HEK293 (cell line): ENCODE data around the gene GLT1D1.

Source experiments
- CTCF ChIA-PET: fragments of 350-600 bp; formaldehyde crosslinking; extraction: SDS; loops from one replicate; lab custom pipeline; 2021; ENCODE audit warnings: antibody characterized with exemption; lab: Yijun Ruan, JAX
- POLR2A ChIA-PET: fragments of 300-600 bp; formaldehyde crosslinking; extraction: SDS; loops from one replicate; lab custom pipeline; 2020; ENCODE audit warnings: antibody characterized with exemption, inconsistent platforms; lab: Yijun Ruan, JAX
- H3K27ac ChIP-seq: fragments of 200-500 bp; sonication (Bioruptor generic); 2 replicates; pipeline ENCODE4 v1.5.1; 2014; ENCODE audit warnings: low read depth, low read length, control low read depth, inconsistent platforms; ENCODE audit errors: extremely low read depth
- H3K36me3 ChIP-seq, 2 experiments: fragments of 200-500 bp in 1 of 2; sonication (Bioruptor generic) in 1 of 2; 1 replicate in 1 of 2; 2 replicates in 1 of 2; pipeline ENCODE4 v1.5.1; 2014 to 2017; ENCODE audit warnings: inconsistent platforms in 2 of 2, low read length in 2 of 2; ENCODE audit not compliant: control insufficient read depth in 2 of 2, insufficient read depth in 1 of 2
- H3K4me1 ChIP-seq: fragments of 200-500 bp; sonication (Bioruptor generic); 2 replicates; pipeline ENCODE4 v1.5.1; 2014; ENCODE audit warnings: mild to moderate bottlenecking, low read length, inconsistent platforms; ENCODE audit not compliant: control insufficient read depth, insufficient read depth
- H3K4me3 ChIP-seq: 2 replicates; pipeline ENCODE4 v1.5.1; 2011; ENCODE audit warnings: low read depth, mild to moderate bottlenecking, control low read depth, low read length, moderate library complexity
- H3K9me3 ChIP-seq: fragments of 200-500 bp; sonication (Bioruptor generic); 2 replicates; pipeline ENCODE4 v1.5.1; 2014; ENCODE audit warnings: low read depth, low read length, inconsistent platforms; ENCODE audit not compliant: control insufficient read depth, insufficient read depth
- HOXD13 ChIP-seq: sonication (generic); formaldehyde crosslinking; IDR thresholded peaks from 2 replicates; pipeline ENCODE4 v1.8.0; 2022; ENCODE audit warnings: missing genetic modification reagents, borderline replicate concordance
- PRDM1 ChIP-seq: fragments of 450-650 bp; formaldehyde crosslinking; IDR thresholded peaks from 2 replicates; pipeline ENCODE4; 2016; ENCODE audit warnings: missing biosample characterization, missing genetic modification characterization
- ZBTB48 ChIP-seq: fragments of 450-650 bp; formaldehyde crosslinking; IDR thresholded peaks from 2 replicates; pipeline ENCODE4 v1.5.1; 2016; ENCODE audit warnings: missing biosample characterization, missing genetic modification characterization
- ZBTB8A ChIP-seq: fragments of 450-650 bp; formaldehyde crosslinking; IDR thresholded peaks from 2 replicates; pipeline ENCODE4 v1.5.1; 2016; ENCODE audit warnings: missing biosample characterization, missing genetic modification characterization
- ZFP41 ChIP-seq: fragments of 450-650 bp; formaldehyde crosslinking; IDR thresholded peaks from 2 replicates; pipeline ENCODE4 v1.5.1; 2016; ENCODE audit warnings: missing biosample characterization, missing genetic modification characterization, borderline replicate concordance
- ZNF133 ChIP-seq: fragments of 450-650 bp; formaldehyde crosslinking; IDR thresholded peaks from 2 replicates; pipeline ENCODE4 v1.5.1; 2016; ENCODE audit warnings: missing biosample characterization, missing genetic modification characterization
- ZNF138 ChIP-seq: fragments of 450-650 bp; formaldehyde crosslinking; IDR thresholded peaks from 2 replicates; pipeline ENCODE4 v1.5.1; 2016; ENCODE audit warnings: missing biosample characterization, missing genetic modification characterization, borderline replicate concordance
- ZNF266 ChIP-seq: fragments of 450-650 bp; formaldehyde crosslinking; IDR thresholded peaks from 2 replicates; pipeline ENCODE4 v1.5.1; 2016; ENCODE audit warnings: missing biosample characterization, missing genetic modification characterization, low read depth
- ZNF324 ChIP-seq: fragments of 450-650 bp; formaldehyde crosslinking; IDR thresholded peaks from 2 replicates; pipeline ENCODE4 v1.5.1; 2016; ENCODE audit warnings: missing biosample characterization, missing genetic modification characterization
- ZNF416 ChIP-seq: fragments of 450-650 bp; formaldehyde crosslinking; IDR thresholded peaks from 2 replicates; pipeline ENCODE4 v1.5.1; 2016; ENCODE audit warnings: missing biosample characterization, missing genetic modification characterization
- ZNF544 ChIP-seq: fragments of 450-650 bp; formaldehyde crosslinking; IDR thresholded peaks from 2 replicates; pipeline ENCODE4 v1.5.0; 2017; ENCODE audit warnings: missing biosample characterization, missing genetic modification characterization
- ZNF561 ChIP-seq: fragments of 450-650 bp; IDR thresholded peaks from 2 replicates; pipeline ENCODE4 v1.5.1; 2018; ENCODE audit warnings: missing biosample characterization, missing genetic modification characterization, borderline replicate concordance
- ZNF629 ChIP-seq: fragments of 450-650 bp; formaldehyde crosslinking; IDR thresholded peaks from 2 replicates; pipeline ENCODE4 v1.5.1; 2017; ENCODE audit warnings: missing biosample characterization, missing genetic modification characterization
- ZNF660 ChIP-seq: fragments of 450-650 bp; IDR thresholded peaks from 2 replicates; pipeline ENCODE4 v1.5.1; 2018; ENCODE audit warnings: missing biosample characterization, mild to moderate bottlenecking, missing genetic modification characterization
- ZSCAN16 ChIP-seq: fragments of 450-650 bp; formaldehyde crosslinking; IDR thresholded peaks from 2 replicates; pipeline ENCODE4 v1.5.1; 2016; ENCODE audit warnings: missing biosample characterization, missing genetic modification characterization
- TF ChIP-seq, protein P1 (sequence below): fragments of 450-650 bp; formaldehyde crosslinking; IDR thresholded peaks from 2 replicates; pipeline ENCODE4 v1.5.1; 2016; ENCODE audit warnings: missing biosample characterization, missing genetic modification characterization
- TF ChIP-seq, protein P2 (sequence below): fragments of 450-650 bp; formaldehyde crosslinking; IDR thresholded peaks from 2 replicates; pipeline ENCODE4 v1.5.1; 2017; ENCODE audit warnings: missing biosample characterization, missing genetic modification characterization
- TF ChIP-seq, protein P3 (sequence below): fragments of 450-650 bp; formaldehyde crosslinking; IDR thresholded peaks from 2 replicates; pipeline ENCODE4 v1.5.1; 2016; ENCODE audit warnings: missing biosample characterization, missing genetic modification characterization, low read depth
- TF ChIP-seq, protein P4 (sequence below): IDR thresholded peaks from 2 replicates; pipeline ENCODE4 v1.6.1; 2011; ENCODE audit warnings: mild to moderate bottlenecking, low read depth, low read length, borderline replicate concordance
- TF ChIP-seq, protein P5 (sequence below): fragments of 450-650 bp; formaldehyde crosslinking; conservative IDR thresholded peaks from 2 replicates; pipeline ENCODE4 v1.5.1; 2016; ENCODE audit warnings: low read depth, missing biosample characterization, missing genetic modification characterization
- TF ChIP-seq, protein P6 (sequence below): fragments of 450-650 bp; formaldehyde crosslinking; IDR thresholded peaks from 2 replicates; pipeline ENCODE4 v1.5.1; 2016; ENCODE audit warnings: missing biosample characterization, missing genetic modification characterization

Gene GLT1D1

DNA sequence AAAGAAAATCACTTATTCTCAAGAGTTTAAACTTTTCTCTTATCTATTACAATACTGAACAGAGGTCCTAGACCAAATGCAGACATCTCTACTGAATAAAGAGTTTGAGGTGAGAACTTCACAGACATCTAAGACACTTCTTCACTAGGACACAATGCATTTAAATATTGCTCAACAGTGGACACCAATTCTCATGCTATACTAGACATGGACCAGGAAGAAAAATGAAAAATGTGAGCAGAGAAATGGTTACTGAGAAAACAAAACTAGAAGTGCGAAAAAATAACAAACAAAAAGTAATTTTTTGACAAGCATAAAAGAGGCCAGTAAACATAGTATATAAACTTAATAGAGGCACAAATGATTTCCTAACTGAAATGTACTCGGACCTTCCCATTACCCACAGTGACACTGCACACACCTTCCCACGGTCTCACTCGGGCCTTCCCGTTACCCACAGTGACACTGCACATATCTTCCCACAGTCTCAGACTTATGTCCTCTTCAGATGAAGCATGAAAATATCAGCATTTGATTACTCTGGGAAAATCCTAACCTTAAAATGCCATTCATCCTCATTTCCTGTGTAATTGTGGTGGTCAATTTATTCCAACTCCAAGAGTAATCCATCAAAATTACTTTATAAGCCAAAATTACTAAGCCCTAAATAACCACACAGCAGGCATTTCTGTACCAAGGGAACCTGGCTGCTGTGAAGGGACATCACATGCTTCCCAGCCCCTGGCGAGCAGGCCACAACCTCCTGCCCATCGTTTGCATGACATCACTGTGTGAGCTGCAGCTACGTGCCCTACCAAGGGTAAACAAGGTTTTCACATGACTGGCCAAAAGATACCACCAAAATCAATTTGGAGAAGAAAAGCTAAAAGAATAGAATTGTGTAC lies 35.9 kb upstream of the GLT1D1 start (continued):
- TF ChIP-seq, protein P1, sequence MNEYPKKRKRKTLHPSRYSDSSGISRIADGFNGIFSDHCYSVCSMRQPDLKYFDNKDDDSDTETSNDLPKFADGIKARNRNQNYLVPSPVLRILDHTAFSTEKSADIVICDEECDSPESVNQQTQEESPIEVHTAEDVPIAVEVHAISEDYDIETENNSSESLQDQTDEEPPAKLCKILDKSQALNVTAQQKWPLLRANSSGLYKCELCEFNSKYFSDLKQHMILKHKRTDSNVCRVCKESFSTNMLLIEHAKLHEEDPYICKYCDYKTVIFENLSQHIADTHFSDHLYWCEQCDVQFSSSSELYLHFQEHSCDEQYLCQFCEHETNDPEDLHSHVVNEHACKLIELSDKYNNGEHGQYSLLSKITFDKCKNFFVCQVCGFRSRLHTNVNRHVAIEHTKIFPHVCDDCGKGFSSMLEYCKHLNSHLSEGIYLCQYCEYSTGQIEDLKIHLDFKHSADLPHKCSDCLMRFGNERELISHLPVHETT, result no peak
- TF ChIP-seq, protein P2, sequence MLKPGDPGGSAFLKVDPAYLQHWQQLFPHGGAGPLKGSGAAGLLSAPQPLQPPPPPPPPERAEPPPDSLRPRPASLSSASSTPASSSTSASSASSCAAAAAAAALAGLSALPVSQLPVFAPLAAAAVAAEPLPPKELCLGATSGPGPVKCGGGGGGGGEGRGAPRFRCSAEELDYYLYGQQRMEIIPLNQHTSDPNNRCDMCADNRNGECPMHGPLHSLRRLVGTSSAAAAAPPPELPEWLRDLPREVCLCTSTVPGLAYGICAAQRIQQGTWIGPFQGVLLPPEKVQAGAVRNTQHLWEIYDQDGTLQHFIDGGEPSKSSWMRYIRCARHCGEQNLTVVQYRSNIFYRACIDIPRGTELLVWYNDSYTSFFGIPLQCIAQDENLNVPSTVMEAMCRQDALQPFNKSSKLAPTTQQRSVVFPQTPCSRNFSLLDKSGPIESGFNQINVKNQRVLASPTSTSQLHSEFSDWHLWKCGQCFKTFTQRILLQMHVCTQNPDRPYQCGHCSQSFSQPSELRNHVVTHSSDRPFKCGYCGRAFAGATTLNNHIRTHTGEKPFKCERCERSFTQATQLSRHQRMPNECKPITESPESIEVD (tag by site-specific recombination), result peak; percentile 38; the same call in 1 of the 2 replicates
- 0 out of 2 replicates have a peak, but pooled peaks have one; percentile 15 for TF ChIP-seq ZNF660
- TF ChIP-seq, protein P3, sequence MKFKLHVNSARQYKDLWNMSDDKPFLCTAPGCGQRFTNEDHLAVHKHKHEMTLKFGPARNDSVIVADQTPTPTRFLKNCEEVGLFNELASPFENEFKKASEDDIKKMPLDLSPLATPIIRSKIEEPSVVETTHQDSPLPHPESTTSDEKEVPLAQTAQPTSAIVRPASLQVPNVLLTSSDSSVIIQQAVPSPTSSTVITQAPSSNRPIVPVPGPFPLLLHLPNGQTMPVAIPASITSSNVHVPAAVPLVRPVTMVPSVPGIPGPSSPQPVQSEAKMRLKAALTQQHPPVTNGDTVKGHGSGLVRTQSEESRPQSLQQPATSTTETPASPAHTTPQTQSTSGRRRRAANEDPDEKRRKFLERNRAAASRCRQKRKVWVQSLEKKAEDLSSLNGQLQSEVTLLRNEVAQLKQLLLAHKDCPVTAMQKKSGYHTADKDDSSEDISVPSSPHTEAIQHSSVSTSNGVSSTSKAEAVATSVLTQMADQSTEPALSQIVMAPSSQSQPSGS (tag by site-specific recombination), result peak; percentile 92
- TF ChIP-seq HOXD13 (CRISPR knock-in tag), result no peak
- peak; percentile 92 for TF ChIP-seq ZBTB48 (tag by site-specific recombination)
- TF ChIP-seq ZSCAN16 (tag by site-specific recombination), result no peak
- TF ChIP-seq ZNF324 (tag by site-specific recombination), result no peak
- no peak for TF ChIP-seq ZNF416 (tag by site-specific recombination)
- no peak for TF ChIP-seq PRDM1

DNA sequence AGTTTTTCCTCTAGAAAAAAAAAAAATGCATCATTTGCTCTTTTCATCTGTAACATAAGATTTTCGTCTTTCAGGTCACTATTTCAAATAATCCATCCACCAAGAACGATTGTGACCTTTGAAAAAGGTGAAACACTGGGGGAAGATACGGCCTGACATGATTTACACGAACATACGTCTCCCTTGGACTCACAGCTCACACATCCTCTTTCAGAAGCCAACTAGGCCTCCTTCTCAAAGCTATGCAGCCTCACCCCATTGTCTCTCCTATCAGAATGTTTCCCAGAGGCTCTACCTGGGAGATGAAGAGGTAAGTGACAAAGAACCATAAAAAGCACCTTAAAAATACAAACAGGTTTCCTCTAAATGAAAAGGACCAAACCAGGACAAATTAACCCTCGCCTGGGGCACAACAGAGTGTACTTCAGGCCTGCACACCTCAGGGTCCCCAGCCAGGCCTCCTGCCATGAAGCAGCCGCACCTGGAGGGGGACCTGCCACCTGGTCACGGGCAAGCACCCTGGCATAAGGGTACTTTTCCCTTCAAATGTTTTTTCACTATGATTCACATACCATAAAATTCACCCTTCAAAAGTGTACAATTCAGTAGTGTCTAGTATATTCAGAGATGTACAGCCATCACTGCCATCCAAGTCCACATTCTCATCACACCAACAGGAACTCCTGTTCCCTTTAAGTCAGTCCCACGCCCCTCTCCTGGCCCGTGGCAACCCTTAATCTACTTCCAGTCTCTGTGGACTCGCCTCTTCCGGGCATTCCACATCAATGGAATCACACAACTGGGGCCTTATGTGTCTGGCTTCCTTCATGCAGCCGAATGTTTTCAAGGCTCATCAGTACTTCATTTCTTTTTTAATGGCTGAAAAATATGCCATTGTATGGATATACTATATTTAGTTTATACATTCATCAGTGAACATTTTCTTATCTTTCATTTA lies 34.9 kb upstream of the GLT1D1 start:
- H3K4me1 ChIP-seq, result peaks cover 13% of the 10 kb centered on the region
- no peaks in the 10 kb centered on the region for H3K9me3 ChIP-seq
- POLR2A ChIA-PET, result no interaction called here
- no peak overlapping the region for H3K4me3 ChIP-seq
- H3K27ac ChIP-seq, result no peak overlapping the region
- CTCF ChIA-PET, result interaction anchor here (0.6 to 0.7 kb wide), 2 partner anchors 35 to 118 kb away, joined by 3 read pairs; no protein-coding TSS in a partner anchor
- H3K36me3 ChIP-seq, result peaks cover 0 to 35% of the 10 kb centered on the region in 2 experiments; a peak in 2 of 3 replicates
- TF ChIP-seq ZNF660 (no peak), ZNF138 (tag by site-specific recombination) (no peak), ZNF544 (no peak), ZNF266 (tag by site-specific recombination) (no peak), ZBTB8A (tag by site-specific recombination) (no peak), ZFP41 (tag by site-specific recombination) (no peak), ZNF629 (no peak), ZNF133 (tag by site-specific recombination) (no peak), ZNF561 (tag by site-specific recombination) (no peak)
- TF ChIP-seq, protein P4, sequence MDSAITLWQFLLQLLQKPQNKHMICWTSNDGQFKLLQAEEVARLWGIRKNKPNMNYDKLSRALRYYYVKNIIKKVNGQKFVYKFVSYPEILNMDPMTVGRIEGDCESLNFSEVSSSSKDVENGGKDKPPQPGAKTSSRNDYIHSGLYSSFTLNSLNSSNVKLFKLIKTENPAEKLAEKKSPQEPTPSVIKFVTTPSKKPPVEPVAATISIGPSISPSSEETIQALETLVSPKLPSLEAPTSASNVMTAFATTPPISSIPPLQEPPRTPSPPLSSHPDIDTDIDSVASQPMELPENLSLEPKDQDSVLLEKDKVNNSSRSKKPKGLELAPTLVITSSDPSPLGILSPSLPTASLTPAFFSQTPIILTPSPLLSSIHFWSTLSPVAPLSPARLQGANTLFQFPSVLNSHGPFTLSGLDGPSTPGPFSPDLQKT, result no peak
- TF ChIP-seq, protein P5, sequence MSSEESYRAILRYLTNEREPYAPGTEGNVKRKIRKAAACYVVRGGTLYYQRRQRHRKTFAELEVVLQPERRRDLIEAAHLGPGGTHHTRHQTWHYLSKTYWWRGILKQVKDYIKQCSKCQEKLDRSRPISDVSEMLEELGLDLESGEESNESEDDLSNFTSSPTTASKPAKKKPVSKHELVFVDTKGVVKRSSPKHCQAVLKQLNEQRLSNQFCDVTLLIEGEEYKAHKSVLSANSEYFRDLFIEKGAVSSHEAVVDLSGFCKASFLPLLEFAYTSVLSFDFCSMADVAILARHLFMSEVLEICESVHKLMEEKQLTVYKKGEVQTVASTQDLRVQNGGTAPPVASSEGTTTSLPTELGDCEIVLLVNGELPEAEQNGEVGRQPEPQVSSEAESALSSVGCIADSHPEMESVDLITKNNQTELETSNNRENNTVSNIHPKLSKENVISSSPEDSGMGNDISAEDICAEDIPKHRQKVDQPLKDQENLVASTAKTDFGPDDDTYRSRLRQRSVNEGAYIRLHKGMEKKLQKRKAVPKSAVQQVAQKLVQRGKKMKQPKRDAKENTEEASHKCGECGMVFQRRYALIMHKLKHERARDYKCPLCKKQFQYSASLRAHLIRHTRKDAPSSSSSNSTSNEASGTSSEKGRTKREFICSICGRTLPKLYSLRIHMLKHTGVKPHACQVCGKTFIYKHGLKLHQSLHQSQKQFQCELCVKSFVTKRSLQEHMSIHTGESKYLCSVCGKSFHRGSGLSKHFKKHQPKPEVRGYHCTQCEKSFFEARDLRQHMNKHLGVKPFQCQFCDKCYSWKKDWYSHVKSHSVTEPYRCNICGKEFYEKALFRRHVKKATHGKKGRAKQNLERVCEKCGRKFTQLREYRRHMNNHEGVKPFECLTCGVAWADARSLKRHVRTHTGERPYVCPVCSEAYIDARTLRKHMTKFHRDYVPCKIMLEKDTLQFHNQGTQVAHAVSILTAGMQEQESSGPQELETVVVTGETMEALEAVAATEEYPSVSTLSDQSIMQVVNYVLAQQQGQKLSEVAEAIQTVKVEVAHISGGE, result no peak
- TF ChIP-seq, protein P6, sequence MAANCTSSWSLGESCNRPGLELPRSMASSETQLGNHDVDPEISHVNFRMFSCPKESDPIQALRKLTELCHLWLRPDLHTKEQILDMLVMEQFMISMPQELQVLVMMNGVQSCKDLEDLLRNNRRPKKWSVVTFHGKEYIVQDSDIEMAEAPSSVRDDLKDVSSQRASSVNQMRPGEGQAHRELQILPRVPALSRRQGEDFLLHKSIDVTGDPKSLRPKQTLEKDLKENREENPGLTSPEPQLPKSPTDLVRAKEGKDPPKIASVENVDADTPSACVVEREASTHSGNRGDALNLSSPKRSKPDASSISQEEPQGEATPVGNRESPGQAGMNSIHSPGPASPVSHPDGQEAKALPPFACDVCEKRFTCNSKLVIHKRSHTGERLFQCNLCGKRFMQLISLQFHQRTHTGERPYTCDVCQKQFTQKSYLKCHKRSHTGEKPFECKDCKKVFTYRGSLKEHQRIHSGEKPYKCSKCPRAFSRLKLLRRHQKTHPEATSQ (tag by site-specific recombination), result no peak
